GM19238 (cell line): ENCODE measurements around the gene UBXN11.

ENCODE experiments used
- DNase-seq: peaks from one replicate; pipeline ENCODE4 v3.0.0; 2011; ENCODE audit warnings: low spot score; ENCODE audit not compliant: insufficient read length

UBXN11 gene

DNA sequence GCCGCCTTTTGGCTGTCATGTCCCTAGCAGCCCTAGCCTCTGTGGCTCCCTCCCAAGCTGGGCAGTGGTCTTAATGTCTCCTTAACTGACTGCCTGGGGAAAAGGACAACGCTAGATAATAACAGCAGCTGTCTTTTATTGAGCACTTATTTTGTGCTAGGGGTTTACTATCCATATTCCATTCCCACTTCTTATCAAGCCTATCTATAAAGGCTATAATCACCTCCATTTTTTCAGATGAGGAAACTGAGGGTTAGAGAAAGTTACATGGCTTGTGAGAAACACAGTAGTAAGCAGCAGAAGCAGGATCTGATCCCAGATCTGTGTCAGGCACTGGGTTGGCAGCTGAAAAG lies 20.4 kb downstream of the UBXN11 start:
- no peak for DNase-seq

DNA sequence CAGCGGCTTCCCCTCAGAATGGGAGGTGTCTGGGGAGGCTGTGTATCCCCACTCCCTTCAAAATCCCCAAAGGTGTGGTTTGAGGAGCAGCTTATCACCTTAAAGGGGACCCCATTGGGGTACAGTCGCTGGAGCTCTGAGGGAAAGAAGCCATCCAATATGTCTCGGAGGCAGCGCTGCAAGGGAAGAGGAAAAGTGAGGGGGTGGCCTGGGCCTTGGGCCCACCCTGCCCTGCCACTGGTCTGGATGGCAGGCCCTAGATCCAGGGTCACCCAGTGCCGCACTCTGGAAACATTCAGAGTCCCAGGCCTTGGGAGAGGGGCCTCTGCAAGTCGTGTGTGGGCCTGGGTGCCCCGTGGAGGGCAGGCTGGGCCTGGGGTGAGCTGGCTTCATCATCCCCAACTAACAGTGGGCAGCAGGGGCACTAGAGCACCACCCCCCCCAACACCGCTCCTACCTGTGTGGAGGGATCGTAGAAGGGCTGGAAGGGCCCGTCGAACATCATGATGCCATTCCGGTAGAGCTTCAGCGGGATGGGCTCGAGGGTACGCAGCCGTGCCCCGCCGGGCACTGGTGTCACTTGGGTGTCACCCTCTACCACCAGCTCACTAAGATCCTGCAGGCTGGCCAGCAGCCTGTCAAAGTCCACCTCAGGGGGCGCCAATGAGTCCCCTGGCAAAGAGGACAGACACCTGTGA lies 20.9 kb downstream of the UBXN11 start:
- peak; percentile 38 for DNase-seq

DNA sequence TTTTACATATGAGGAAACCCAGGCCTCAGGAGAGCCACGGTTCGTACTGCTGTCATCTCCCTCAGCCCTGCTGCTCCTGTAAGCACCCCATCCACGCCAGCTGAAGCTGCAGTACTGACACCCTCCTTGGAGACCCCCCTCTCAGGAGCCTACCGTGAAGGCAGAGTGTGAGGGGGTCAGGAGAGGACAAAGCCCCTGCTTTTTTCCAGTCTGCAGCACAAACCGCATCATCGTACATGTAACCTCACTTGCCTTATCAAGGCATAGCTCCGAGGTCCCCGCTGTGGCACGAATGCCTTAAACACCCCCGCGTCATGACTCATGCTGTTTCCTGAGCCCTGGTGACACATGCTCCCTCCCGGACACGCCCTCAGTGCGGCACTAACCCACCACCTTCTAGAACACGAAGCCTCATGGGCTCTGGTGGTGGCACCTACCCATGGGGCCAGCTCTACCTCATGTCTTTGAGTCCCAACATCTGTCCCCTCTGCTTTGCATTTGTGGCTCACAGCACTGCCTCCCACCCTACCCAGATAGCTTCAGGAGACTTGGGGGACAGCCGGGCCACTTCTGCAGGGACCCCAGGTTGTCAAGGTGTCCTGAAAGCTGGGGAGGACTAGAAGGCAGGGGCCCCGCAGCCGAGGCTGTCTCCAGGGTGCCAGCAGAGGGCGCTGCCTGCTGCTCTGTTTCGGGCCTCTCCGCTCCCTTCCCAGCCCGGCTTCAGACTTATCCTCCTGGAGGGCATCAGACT lies 21.7 kb downstream of the UBXN11 start:
- DNase-seq = peak; percentile 55

DNA sequence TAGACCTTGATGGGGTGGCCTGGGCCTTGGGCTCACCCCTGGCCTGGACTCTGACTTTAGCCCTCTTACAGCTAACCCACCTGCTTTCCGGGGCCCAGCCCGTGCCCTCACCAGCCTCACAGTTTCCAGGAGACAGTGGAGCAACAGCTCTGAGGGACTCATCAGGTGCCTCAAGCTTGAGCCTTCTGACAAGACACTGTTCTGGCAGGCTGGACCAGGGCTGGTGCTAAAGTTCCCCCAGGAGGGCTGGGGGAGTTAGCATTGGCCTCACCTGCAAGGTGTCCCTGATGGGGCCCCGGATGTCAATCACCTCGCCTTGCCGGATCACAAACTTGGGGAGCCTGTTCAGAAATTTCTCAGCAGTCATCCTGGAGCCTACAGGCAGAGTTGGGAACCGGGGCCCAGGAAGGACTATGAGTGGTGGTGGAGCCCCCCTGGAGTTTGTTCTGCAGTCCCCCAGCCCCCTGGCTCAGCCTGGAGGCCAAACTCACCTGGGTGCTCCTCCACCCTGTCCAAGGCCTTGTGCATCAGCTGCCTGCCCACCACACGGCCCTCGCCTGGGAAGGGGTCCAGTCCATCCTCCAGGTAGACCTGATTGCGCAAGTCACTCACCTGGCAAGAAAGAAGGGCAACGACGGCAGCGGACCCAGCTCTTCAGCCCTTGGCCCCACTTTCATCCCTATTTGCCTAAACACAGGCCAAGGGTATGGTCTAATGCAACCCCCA lies 22.4 kb downstream of the UBXN11 start:
- no peak for DNase-seq

DNA sequence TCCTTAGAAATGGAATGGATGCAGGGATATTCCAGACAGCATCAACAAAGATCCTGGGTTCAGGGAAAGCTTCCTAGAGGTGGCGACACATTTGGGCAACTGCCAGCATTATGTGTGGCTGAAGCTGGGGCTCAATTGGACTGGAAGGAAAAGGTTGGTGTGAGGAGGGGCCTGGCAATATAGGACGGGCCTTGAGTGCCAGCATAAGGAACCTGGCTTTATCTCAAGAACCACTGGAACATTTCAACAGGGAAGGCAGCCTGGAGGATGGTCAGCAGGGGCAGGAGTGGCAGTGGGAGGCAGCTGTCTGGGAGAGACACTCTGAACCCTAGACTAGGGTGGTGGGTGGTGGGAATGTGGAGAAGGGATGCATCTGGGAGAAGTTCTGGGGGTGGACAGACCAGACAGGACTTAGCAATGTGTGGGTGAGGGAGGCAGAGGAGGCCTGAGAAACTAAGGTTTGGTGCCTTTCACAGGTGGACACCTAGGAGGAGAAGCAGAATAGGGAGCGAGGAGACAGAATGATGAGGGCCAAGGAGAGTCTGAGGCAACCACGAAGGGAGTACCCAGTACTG lies 23.1 kb downstream of the UBXN11 start:
- DNase-seq = no peak

DNA sequence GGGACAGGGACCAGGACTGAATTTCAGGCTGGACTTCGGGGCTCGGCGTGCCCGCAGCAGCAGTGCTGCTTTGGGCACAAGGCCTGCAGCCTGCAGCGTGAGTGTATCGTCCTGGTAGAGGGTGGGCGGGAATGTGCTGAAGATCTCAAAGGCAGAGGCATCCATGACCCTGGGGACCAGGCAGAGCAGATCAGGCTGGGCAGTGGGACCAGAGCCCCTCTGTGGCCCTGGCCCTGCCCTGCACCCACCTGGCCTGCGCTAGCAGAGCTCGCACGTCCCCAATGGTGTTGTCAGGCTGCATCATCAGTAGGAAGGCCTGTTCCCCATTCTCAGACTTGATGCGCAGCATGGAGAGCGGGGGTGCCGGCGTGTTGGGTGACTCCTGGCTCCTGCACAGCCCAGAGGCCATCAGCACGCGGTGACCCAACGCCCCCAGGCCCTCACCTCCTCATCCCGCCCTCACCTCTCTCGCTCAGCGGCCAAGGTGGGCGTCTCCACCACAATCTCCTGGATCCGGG lies 24.0 kb downstream of the UBXN11 start:
- no peak for DNase-seq

DNA sequence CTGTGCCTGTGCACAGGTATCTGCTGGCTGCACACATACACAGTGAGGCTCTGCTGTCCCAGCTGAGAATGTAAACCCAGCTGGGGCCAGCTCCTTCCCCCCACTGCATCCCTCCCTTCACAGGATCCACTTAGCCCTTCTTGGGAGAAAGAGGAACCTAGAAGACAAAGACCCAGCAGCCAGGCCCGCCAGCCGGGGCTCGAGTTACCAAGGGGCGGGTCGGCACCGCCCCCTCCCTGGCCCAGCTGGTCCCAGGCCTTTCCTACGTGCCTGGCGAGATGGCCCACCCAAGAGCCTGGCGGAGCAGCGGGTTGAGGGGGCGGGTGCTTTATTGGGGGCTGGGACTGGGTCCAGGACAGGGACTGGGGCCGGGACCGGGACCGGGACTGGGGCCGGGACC lies 24.5 kb downstream of the UBXN11 start:
- no peak for DNase-seq

DNA sequence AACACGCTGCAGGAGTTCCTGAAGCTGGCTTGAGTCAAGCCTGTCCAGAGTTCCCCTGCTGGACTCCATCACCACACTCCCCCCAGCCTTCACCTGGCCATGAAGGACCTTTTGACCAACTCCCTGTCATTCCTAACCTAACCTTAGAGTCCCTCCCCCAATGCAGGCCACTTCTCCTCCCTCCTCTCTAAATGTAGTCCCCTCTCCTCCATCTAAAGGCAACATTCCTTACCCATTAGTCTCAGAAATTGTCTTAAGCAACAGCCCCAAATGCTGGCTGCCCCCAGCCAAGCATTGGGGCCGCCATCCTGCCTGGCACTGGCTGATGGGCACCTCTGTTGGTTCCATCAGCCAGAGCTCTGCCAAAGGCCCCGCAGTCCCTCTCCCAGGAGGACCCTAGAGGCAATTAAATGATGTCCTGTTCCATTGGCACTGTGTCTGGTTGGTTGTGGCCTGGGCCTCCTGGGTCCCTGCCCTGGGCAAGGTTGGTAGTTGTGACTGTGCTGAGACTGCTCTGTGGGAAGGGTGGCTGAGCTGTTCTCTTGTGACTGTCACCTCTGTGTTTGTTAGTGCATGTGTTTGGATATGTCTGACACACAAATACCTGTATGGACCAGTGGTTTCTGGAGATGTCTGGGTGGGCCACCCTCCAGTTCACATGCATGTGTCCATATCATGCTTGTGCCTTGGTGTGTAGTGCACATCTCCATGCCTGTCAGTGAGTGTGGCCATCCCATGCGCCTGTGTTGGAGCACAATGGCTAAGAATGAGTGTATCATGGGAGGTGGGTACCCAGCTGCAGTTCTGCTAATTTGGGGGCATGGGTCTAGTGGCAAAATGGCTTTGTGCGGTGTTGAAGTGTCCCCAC lies 25.1 kb downstream of the UBXN11 start:
- no peak for DNase-seq

DNA sequence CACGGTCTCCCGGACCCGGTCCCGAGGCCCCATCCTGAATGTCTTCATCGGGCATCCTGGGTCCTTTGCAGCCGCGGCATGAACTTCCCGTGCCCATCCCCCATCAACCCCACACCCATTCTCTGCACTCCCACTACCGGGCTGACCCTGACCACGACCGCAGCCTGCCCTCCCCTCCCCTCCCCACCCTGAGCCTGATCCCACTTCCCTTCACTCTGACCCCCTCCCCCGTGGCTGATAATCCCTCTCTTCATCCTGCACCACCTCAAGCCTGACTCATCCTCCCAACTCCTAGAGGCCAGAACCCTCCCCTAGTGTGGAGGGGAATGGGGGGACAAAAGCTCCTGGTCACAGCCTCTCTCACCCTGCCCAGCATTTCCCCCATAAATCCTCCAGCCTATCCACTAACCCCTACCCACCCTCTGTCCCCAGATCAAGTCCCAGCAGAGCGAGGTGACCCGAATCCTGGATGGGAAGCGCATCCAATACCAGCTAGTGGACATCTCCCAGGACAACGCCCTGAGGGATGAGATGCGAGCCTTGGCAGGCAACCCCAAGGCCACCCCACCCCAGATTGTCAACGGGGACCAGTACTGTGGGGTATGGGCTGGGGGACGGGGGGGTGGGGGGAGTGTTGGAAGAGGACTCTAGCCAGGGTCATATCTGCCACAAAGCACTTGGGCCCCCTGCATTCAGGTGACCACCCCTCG lies 25.9 kb downstream of the UBXN11 start:
- DNase-seq = peak; percentile 30

DNA sequence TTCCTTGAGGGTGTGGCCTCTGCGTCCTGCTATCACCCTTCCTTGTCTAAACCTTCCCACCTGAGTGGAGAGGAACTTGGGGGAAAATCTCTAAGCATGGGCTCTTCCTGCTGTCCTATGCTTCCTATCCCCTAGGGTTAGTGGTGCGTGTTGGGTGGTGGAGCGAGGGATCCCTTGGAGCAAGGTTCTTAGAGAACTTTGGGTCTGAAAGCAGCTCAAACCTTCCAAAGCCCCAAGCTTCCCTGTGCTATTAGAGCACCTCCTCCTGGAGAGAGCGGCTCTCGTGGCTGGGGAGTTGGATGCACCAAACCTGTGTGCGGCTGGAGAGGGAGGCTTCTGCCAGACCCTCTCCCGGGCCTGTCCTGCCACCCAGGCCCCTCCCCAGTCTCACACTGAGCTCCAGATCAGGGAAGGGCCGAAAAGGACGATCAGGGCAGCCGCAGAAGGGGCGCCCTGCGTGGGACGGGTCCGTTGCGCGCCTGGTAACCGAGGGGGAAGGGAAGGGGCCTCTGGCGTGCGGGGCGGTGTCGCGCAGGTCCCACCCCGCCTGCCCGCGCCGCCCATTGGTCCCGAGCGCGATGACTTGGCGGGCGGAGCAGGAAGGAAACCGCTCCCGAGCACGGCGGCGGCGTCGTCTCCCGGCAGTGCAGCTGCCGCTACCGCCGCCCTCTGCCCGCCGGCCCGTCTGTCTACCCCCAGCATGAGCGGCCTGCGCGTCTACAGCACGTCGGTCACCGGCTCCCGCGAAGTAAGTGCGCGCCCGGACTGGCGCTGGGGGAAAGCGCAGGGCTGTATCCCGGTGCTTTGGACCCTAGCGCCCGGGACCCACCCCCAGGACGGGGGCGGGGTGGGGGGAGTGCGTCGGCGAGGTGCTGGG lies 26.7 kb downstream of the UBXN11 start, which contains the start of gene SH3BGRL3:
Gene SH3BGRL3, plus strand, starts transcription at position 631 of the 877 bp plus-strand sequence. Its CDS starts 70 bp downstream, at position 701.
- DNase-seq = peak; percentile 89

DNA sequence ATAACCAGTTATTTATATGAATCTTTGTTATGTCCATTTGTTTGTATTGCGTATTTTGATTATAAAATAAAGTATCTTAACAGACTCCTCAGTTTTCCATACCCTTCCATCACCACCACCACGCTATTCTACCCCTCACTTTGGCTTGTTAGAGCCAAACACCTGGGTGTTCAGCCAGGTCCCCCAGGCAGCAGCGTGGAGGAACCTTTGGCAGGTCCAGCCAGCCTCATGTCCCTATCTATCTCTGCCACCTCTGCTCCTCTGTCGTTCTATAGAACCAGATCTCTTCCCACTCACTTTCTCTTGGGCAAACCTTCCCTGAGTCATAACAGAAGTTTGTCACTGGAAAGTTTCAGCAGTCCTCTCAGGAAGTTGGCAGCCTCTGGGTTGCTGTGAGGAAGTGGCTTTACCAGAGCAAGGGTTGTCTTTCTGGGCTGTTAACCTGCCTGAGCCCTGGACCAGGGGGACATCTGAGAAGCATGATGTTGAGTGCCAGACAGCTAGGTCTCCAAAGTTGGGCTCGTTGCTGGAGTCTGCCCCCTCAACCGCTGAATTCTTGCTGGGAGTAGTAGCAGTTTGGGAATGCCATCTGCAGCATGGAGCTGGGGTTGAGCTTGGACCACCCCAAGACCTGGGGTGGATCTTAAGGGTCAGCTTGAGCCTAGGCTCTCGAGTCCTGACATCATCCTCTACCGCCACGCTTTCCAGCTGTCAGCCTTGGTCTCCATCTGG lies 27.5 kb downstream of the UBXN11 start:
- no peak for DNase-seq

DNA sequence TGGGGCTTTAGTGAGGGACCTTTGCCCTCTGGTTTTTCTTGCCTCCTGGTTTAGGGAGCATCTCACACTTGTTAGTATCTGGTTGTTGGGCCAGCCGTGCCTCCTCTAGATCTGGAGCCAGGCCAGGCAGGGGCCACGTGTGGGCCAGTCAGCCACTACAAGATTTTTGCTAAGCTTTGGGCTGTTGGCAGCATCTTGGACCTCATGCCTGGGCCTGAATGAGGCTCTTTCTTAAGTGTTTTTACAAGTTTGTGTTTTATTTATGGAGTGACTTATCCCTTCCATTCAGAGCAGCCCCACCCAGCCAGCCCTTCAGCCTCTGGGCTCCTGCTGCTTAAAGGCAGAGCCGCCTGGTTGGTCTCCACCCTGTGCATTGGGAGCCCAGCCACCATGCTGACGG lies 28.1 kb downstream of the UBXN11 start:
- no peak for DNase-seq

DNA sequence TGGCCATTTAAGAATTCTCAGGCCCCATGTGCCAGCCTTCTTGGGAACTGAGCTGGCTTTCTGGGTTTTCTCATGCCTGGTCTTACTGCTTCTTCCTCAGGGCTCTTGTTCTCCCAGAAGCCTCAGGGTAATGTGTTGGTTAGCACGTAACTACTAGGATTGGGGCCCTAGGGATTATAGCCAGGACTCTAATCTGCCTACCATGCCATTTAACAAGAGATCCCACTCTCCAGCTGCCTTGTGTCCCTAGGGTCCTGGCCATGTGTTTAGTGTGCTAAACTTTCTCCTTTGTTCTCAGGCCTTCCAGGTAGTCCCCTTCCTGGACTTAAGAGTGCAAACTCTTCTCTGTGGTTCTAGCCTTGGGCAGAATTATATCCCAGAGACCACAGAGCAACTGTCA lies 28.7 kb downstream of the UBXN11 start:
- no peak for DNase-seq

DNA sequence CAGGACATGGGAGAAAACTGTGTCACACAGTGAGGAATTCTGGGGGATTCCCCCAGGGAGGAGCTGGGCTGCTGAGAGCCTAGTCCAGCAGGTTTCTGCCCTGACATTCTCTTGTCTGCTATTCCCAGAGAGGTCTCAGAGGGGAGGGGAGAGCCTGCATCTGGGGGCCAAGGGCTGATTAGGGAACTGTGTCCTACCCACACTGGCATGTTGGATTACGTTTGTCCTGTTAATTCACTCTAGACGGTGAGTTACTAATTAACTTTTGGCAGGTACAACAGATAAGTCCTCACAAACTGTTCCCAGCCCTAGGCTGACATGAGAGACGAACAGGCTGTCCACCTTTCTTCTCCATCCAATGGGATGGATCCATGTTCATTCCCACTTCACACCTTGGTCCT lies 29.2 kb downstream of the UBXN11 start:
- DNase-seq = no peak

DNA sequence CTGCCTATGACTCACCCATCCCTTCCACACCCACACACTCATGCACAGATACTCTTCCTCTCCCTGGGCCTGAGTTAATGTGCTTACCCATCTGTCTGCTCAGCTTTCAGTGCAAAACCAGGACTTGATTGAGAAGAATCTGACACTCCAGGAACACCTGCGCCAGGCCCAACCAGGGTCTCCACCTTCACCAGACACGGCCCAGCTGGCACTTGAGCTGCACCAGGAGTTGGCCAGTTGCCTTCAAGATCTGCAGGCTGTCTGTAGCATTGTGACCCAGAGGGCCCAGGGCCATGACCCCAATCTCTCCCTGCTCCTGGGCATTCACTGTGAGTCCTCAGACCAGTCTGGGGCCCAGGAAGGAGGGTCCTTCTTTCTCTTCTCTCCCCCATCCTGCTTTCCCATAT lies 30.0 kb downstream of the UBXN11 start:
- DNase-seq = no peak

DNA sequence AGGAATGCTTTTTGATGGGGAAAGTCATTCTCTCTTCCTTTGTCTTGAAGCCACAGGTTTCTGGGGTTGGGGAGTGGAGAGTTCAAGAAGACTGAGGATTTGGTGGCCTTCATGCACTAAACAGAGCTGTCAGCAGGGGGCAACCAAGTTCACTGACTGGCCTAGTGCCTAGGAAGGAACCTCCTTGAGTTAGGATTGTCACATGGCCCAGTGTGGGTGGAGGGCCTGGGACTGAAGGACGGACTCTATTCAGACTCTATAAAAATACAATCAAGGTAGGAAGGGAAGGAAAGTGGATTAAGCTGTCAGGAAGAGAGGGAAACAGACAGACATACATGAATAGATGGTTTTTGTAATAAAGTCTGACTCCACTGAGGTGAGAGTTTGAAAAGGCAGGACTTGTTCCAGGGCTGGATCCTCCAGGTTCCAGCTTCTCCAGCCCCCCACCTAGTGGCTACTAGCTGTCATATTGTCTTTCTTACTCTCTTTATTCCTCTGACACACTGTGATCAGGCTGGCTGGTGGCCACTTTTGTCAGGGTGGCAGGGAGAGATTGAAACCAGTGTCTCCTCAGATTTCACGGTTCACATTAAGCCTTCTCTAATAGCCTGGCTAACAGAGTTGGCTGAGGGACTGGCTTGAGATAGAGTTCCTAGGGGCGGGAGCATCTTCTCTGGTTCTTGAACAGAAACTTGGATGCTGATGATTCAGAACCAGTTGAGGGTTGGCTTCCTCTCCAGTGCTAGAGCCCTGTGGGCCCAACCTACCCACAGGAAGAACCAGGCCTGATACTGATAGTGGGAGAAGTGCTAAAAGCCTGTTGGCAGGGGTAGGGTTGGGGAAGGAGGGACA lies 30.6 kb downstream of the UBXN11 start:
- DNase-seq = peak; percentile 78

DNA sequence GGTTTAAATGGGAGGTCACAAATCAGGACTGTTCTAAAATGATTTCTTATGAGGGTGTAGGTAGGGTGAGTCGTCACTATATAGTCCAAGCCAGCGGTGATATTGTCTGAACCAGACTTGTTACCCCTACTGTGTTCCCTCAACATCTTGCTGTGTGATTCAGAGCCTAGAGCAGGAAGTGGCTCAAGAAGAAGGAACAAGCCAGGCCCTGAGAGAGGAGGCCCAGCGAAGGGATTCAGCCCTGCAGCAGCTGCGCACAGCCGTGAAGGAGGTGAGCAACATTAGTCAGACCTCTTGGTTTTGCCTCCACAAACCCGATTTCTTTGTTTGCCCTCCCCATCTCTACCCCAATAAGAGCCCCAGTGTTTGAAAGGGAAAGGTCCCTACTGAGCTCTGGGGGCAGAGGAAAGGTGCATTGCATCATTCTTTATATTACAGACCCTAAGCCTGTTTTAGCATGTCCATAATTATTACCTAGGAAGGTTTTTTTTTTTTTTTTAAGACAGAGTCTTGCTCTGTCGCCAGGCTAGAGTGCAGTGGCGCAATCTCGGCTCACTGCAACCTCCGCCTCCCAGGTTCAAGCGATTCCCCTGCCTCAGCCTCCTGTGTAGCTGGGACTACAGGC lies 31.5 kb downstream of the UBXN11 start:
- DNase-seq = no peak
